Testis (tissue), 2 donors: Measurements from ENCODE around the gene ZNF611.

Experiments
- CTCF ChIP-seq, 3 experiments: fragments of 450-650 bp in 2 of 3; fragments of 200-600 bp in 1 of 3; sonication (generic) in 1 of 3; IDR thresholded peaks; one replicate each; pipeline ENCODE4 v1.5.1; 2016 to 2019; ENCODE audit warnings: antibody characterized with exemption in 3 of 3, mild to moderate bottlenecking in 2 of 3, moderate library complexity in 1 of 3
- POLR2A ChIP-seq: fragments of 450-650 bp; IDR thresholded peaks from one replicate; pipeline ENCODE4 v1.6.1; 2017; ENCODE audit warnings: antibody characterized with exemption, mild to moderate bottlenecking, moderate library complexity

GRCh38 chr19:52665529-52665928, 69.3 kb downstream of the ZNF611 start:
- TF ChIP-seq CTCF (IDR thresholded peaks at IDR 0.05), result no peak
- TF ChIP-seq POLR2A, result no peak
